Measurements from ENCODE around the gene NRTN. TPM values are rescaled to one million over a fixed set of nuclear protein-coding genes. Genes with fewer than 3 reads are reported as not detected.
"Not testable (repeated sequence)": the region's sequence is repeated elsewhere in the genome, so short reads cannot be mapped to it uniquely, and the experiment has no call there.

Gene NRTN
- under 1 TPM in 1 of 2 donors, not detected in 1; 0.52 TPM for total RNA-seq
- long read RNA-seq, donor 1: 0 reads
- long read RNA-seq, donor 2: 0 reads

- no peak for DNase-seq (ENCODE audit: low spot score)
- intact Hi-C loops (cut with DNase I): loop anchor here (2.0 to 5.0 kb wide), 2 partner anchors 88 kb away; no protein-coding TSS in a partner anchor
These were observed at the start of gene NRTN for GRCh38 chr19:5804516-5805461. NRTN (plus strand) TSS chr19:5805067; CDS start chr19:5824166, 19,099 bp downstream.

- intact Hi-C loops (cut with DNase I): no loop called here
- DNase-seq (ENCODE audit: low spot score): no peak
These were observed 42.2 kb upstream of the NRTN start for GRCh38 chr19:5762608-5763217.

DNA sequence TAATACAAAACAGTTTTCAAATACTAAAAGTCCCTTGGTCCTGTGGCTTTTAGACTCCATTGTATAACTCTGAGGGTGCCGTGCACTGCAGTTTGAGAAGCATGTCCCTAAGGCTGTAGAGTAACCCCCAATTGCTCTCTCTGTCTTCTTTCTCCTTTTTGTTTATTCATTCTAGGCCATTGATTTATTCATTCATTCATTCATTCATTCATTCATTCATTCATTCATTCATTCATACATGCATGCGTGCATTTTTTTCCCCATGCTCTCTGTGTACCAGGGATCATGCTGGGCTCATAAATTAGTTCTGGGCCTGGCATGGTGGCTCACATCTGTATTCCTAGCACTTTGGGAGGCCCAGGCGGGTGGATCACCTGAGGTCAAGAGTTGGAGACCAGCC, 39.6 kb upstream of the NRTN start:
- DNase-seq (ENCODE audit: low spot score): no peak
- intact Hi-C loops (cut with DNase I): no loop called here

- intact Hi-C loops (cut with DNase I): no loop called here
- DNase-seq (ENCODE audit: low spot score): no peak
These were observed 36.9 kb upstream of the NRTN start for GRCh38 chr19:5767949-5768348.

DNA sequence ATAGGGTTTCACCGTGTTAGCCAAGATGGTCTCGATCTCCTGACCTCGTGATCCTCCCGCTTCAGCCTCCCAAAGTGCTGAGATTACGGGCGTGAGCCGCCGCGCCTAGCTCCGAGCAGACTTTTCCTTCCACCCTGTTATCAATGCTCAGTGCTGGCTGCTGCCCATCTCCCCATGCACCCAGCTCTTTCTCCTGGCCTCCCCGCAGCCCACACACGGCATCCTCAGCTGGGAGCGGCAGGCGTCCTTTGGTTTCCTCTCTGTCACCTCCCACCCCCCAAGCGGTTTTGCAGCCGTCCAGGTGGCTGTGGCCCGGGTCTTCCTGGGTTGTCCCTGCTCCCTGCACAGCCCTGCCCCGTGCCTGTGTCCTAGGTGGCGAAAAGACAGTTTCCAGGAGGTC, 32.5 kb upstream of the NRTN start:
- DNase-seq (ENCODE audit: low spot score): no peak
- intact Hi-C loops (cut with DNase I): no loop called here

DNA sequence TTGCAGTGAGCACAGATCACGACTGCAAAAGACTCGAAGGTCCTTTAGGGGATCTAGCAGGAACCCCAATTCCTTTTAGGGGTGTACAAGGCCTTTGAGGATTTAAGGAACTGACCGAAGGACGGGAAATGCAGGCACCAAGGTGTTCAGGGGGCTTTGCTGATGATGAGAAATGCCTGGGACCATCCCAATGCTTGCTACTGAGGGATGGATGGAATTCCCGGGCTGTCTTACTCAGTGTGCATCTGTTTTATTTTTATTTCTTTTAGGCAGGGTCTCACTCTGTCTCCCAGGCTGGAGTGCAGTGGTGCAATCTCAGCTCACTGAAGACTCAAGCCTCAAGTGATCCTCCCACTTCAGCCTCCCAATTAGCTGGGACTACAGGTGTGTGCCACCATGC, 31.6 kb upstream of the NRTN start:
- intact Hi-C loops (cut with DNase I): no loop called here
- no peak for DNase-seq (ENCODE audit: low spot score)

GRCh38 chr19:5774921-5775320, 29.9 kb upstream of the NRTN start:
- DNase-seq (ENCODE audit: low spot score): no peak
- intact Hi-C loops (cut with DNase I): no loop called here

DNA sequence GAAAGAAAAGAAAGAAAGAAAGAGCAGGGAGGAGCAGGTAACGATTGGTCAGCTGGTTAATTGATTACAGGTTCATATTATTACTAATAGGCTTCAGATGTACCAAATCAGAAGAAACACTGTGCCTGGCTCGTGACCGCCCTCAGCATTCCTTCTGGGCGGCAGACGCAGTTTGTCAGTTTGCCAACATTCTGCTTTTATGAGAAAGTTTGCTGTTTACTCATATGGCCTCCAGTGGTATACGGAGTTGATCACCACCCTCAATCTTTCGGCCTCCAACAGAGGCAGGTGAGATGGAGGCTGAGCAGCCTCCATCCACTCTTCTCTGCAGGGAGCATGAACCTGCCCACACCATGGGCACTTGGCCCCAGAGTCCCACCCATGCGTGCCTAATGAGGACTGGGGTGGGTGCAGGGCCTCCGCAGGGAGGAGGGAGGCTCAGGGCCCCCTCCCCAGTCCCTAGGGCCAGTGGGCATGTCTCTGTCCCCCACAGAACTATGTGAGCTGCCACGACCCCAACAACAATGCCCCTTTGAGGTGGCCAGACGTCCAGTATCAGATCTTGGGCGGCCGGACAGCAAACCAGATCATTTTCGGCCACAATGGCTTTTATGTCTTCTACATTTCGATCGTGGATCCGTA, 29.1 kb upstream of the NRTN start:
- intact Hi-C loops (cut with DNase I): no loop called here
- no peak for DNase-seq (ENCODE audit: low spot score)

DNA sequence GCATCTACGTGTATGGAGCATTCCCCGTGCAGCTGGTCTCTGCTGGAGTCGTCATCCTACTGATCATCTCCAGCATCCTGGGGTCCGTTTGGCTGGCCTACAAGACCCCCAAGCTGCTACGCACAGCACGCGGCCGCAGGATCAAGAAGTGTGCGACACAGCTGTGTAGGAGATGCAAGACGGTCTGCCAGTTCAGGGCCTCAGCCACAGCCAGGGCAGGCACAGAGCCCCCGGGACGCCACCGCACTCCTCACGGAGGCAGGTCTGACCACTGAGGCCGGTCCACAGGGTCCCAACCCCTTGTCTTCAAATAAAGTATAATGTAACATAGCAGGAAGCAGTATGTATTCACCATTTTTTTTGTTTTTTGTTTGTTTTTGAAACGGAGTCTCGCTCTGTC, 26.5 kb upstream of the NRTN start:
- no peak for DNase-seq (ENCODE audit: low spot score)
- intact Hi-C loops (cut with DNase I): no loop called here

DNA sequence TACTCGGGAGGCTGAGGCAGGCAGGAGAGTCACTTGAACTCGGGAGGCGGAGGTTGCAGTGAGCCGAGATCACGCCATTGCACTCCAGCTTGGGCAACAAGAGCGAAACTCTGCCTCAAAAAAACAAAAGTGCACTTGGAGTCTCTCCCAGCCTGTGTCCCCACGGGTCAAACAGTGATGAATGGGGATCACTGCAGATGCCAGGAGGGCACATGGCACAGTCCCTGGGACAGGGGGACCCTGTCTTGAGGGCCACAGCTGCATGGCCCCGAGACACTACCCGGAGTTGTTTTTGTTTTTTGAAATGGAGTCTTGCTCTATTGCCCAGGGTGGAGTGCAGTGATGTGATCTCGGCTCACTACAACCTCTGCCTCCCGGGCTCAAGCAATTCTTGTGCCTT, 24.0 kb upstream of the NRTN start:
- DNase-seq (ENCODE audit: low spot score); intact Hi-C loops (cut with DNase I): not testable (repeated sequence)

DNA sequence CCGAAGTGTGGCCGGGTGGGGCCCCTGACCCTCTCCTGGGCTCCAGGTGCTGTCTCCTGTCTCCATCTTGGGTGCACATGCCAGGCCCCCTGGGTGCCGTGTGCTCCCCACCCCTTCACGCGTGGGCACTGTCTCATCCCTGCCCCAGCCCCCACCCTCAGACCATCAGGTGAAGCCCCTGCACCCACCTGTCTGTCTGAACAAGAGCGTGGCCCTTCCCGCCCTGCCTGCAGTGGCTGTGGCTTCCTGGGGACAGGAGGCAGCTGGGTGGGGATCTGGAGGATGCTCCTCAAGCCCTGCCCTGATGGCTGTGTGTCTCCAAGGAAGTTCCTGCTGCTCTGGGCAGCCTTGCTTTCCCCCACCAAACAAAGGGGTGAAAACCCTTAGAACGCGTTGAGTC, 22.5 kb upstream of the NRTN start:
- no peak for DNase-seq (ENCODE audit: low spot score)
- intact Hi-C loops (cut with DNase I): no loop called here

DNA sequence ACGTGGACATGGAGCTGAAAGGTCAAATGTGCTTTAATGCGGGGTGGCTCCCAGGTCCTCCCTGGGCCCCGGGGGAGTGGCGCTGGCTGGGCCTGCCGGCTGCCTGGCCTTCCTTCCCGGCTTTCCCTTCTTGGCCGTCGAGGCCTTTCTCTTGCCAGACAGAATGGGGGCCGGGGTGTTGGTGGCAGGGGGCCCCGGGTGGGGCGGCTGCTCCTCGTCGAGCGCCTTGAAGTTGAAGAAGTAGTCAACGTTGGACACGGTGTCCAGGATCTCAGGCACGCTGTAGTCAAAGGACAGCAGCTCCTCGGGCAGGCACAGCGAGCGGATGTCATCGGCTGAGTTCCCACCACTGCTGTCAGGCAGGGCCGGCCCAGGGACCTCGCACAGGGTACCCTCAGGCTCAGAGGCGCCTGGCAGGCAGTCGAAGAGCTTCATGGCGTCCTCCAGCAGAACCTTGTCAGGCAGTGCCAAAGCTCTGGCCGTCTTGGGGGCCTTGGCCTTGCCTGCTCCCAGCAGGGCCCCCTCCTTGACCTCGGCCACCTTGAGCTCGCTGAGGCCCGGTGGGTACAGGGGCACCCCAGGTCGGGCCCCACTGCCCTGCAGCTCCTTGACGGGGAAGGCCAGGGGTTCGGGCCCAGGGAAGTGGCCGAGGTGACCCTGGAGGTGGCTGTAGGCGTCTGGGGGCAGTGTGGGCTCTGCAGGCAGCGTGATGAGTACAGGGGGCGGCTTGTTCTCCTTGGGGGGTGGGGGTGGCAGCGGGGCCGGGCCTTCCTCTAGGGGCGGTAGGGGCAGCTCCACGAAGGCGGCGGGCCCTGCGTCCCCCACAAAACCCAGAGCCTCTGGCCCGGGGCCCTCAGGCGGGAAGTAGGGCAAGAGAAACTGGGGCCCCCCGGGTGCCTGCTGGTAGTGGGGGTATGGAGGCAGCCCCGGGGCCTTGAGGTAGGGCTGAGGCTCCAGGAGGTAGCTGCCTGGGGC, 21.6 kb upstream of the NRTN start:
- intact Hi-C loops (cut with DNase I): no loop called here
- DNase-seq (ENCODE audit: low spot score): no peak

GRCh38 chr19:5784581-5785147, 20.2 kb upstream of the NRTN start, which contains the start of gene PRR22:
PRR22 (minus strand) TSS chr19:5784746; CDS start chr19:5784660, 86 bp downstream.
- DNase-seq (ENCODE audit: low spot score): no peak
- intact Hi-C loops (cut with DNase I): no loop called here

DNA sequence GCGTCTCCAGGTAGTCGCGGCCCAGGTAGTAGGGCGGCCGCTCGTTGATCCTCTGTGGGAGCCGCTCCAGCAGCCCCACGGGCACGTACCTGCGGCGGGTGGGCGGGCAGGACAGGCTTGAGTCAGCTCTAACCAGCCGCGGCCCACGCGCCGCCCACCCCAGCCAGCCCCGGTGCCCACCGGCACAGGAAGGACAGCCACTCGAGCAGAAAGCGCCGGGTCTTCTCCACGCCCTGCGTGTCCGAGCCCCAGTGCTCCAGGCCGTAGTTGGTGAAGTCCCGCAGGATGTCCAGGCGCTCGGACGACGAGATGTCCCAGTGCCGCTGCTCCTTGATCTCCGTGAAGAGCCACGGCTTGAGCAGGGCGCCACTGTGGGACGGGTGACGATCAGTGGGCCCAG, 19.4 kb upstream of the NRTN start:
- intact Hi-C loops (cut with DNase I): no loop called here
- DNase-seq (ENCODE audit: low spot score): no peak

DNA sequence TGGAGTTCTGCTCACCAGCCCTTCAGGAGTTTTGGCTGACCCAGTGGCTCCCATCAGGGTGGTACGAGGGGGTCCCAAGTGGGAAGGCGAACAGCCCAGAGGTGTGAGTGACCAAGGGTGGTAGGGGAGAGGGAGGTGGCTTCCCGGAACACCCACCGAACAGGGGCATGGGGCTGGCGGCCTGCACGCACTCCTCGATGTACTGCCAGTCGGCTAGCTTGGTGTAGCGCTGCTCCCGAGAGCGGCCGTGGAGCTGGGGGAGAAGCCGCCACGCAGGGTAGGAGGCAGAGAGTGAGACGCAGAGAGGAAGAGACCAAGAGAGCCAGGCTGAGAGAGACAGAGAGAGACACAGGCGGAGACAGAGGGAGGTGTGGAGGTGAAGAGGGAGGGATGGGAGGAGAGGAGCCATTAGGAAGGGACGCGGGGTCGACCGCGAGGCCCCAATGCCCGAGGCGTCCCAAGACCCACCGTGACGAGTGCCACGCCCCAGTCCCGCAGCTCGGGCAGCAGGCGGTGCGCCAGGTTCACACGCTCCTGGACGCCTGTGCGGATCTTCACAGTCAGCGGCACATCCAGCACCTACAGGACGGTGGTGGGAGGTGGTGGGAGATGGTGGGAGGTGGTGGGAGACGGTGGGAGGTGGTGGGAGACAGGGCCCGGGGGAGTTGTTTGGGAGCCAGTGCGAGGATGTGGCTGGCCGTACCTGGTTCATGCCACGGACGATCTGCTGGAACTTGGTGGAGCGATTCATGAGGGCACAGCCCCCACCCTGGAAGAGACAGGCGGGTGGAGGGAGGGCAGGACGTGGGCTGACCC, 18.1 kb upstream of the NRTN start:
- no peak for DNase-seq (ENCODE audit: low spot score)

DNA sequence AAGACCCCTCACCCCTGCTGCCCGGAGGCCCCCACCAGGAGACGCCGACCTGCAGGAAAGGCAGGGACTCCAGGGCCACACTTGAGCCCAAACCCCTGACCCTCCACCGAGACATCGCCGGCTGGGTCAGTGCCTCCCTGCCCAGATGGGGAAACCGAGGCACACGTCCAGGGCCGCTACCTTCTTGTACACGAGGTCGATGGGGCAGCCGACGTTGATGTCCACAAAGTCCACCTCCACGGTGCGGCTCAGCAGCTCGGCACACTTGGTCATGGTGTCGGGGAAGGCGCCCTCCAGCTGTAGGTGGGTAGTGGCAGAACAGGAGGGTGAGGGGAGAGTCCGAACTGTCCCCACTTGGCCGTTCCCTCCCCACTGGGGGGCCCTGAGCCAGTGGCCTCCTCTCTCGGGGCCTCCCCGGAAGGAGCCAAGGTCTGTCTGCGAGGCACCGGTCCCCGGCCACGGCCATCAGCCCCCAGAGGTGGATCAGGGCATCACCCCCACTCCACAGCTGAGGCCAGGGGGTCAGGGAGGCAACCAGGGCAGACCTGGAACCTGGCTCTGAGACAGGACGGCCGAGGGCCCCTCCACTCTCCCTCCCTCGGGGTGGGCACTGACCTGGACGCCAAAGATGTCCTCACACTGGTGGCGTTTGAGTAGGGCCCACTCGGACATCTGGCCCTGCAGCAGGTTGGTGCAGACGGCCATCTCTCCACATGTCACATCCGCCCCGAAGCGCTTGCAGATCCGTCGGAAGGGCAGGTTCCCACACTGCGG, 17.3 kb upstream of the NRTN start:
- intact Hi-C loops (cut with DNase I): no loop called here

More for the DNA sequence above, 18.1 kb upstream of the NRTN start:
- intact Hi-C loops (cut with DNase I): no loop called here

GRCh38 chr19:5788422-5788821, 16.4 kb upstream of the NRTN start:
- intact Hi-C loops (cut with DNase I): no loop called here
- DNase-seq (ENCODE audit: low spot score): no peak

More for the DNA sequence above, 17.3 kb upstream of the NRTN start:
- no peak for DNase-seq (ENCODE audit: low spot score)

Data from posterior vena cava (tissue), 2 donors.